GM12878 (cell line): ENCODE measurements around the gene EPX. TPM values are rescaled to one million over a fixed set of nuclear protein-coding genes. Genes with fewer than 3 reads are reported as not detected.

Experiments
- ATAC-seq: fragments of 200-7000 bp; cut with Tn5 transposase; 3 replicates; pipeline ENCODE4 v1.9.1; 2020; ENCODE audit warnings: mild to moderate bottlenecking, moderate library complexity
- BruUV-seq: library from RNA; stranded (reverse); fragments of 400-500 nt; replicated peaks from 2 replicates; lab custom pipeline; 2021; lab: Mats Ljungman, UMichigan
- CTCF ChIA-PET: fragments of 300-600 bp; sonication (Branson Sonifier 250); formaldehyde crosslinking; extraction: SDS; loops from one replicate; lab custom pipeline; 2021; ENCODE audit warnings: inconsistent platforms; lab: Yijun Ruan, JAX
- POLR2A ChIA-PET: fragments of 350-600 bp; formaldehyde crosslinking; extraction: SDS; loops from one replicate; lab custom pipeline; 2021; ENCODE audit warnings: inconsistent platforms; lab: Charles Lee
- RAD21 ChIA-PET: fragments of 300-600 bp; sonication (Branson Sonifier 250); formaldehyde crosslinking; loops from one replicate; lab custom pipeline; 2023; ENCODE audit warnings: antibody characterized with exemption; ENCODE audit not compliant: unreplicated experiment; lab: Charles Lee
- SMC1A ChIA-PET: fragments of 300-600 bp; sonication (Branson Sonifier 250); formaldehyde crosslinking; loops from one replicate; lab custom pipeline; 2023; ENCODE audit not compliant: unreplicated experiment, uncharacterized antibody; lab: Charles Lee
- DNase-seq: peaks from one replicate; pipeline ENCODE4 v3.0.0-alpha.2; 2011; ENCODE audit warnings: low read depth, low spot score
- FAIRE-seq: peaks from 3 replicates; lab custom pipeline; 2011; peaks lifted over from hg19 to GRCh38; lab: Jason Lieb, UNC
- H2AFZ ChIP-seq: 2 replicates; pipeline ENCODE4 v1.6.0; 2011; ENCODE audit warnings: low read depth, low read length, control low read depth; ENCODE audit not compliant: control insufficient read depth
- H3K27ac ChIP-seq: 2 replicates; pipeline ENCODE4 v1.5.1; 2011; ENCODE audit warnings: control low read depth; ENCODE audit not compliant: control insufficient read depth, insufficient read depth
- H3K27me3 ChIP-seq, 2 experiments: replicated peaks in 1 of 2; 2 replicates each; pipeline versions ENCODE4 v1.6.0 to v1.6.1; 2011; ENCODE audit warnings: low read length in 1 of 2; ENCODE audit not compliant: control insufficient read depth in 2 of 2, insufficient read depth in 2 of 2
- H3K36me3 ChIP-seq, 2 experiments: 2 replicates each; pipeline ENCODE4 v1.5.1; 2011; ENCODE audit warnings: low read length in 1 of 2; ENCODE audit not compliant: control insufficient read depth in 2 of 2, insufficient read depth in 2 of 2
- H3K4me1 ChIP-seq: 2 replicates; pipeline ENCODE4 v1.6.1; 2011; ENCODE audit warnings: mild to moderate bottlenecking, low read length, moderate library complexity, mixed read lengths; ENCODE audit not compliant: control insufficient read depth, insufficient read depth
- H3K4me2 ChIP-seq: 2 replicates; pipeline ENCODE4 v1.6.0; 2011; ENCODE audit warnings: control low read depth; ENCODE audit not compliant: control insufficient read depth, insufficient read depth
- H3K4me3 ChIP-seq: fragments of 200-600 bp; sonication (generic); 2 replicates; pipeline ENCODE4 v1.5.1; 2016
- H3K79me2 ChIP-seq: 2 replicates; pipeline ENCODE4 v1.6.0; 2011; ENCODE audit warnings: low read length; ENCODE audit not compliant: control insufficient read depth, insufficient read depth
- H3K9ac ChIP-seq: 2 replicates; pipeline ENCODE4 v1.8.0; 2011; ENCODE audit warnings: low read length, control low read depth, mixed read lengths; ENCODE audit not compliant: control insufficient read depth, insufficient read depth
- H3K9me3 ChIP-seq: replicated peaks from 3 replicates; pipeline ENCODE4 v1.5.1; 2011; ENCODE audit warnings: mild to moderate bottlenecking, low read length; ENCODE audit not compliant: control insufficient read depth, insufficient read depth
- H4K20me1 ChIP-seq: 2 replicates; pipeline ENCODE4 v1.6.0; 2011; ENCODE audit not compliant: control insufficient read depth, insufficient read depth
- SMC3 ChIP-seq: IDR thresholded peaks from 2 replicates; pipeline ENCODE4 v1.6.1; 2011; ENCODE audit warnings: low read length, improper control_type of control experiment, borderline replicate concordance
- SPI1 ChIP-seq: IDR thresholded peaks from 2 replicates; pipeline ENCODE4 v1.6.1; 2011; ENCODE audit warnings: low read depth, mild to moderate bottlenecking, low read length, moderate library complexity, borderline replicate concordance; ENCODE audit not compliant: insufficient read depth
- USF1 ChIP-seq: IDR thresholded peaks from 2 replicates; pipeline ENCODE4 v1.6.1; 2011; ENCODE audit warnings: borderline replicate concordance, low read depth, mild to moderate bottlenecking, moderate library complexity, mixed read lengths, low read length; ENCODE audit not compliant: insufficient read depth; ENCODE audit errors: extremely low read length
- WGBS: methylation state at CpG from one replicate; pipeline ENCODE4 v1.1.6; 2016; ENCODE audit warnings: low lambda C conversion rate; ENCODE audit not compliant: insufficient replicate concordance, insufficient coverage; ENCODE audit errors: missing lambda C conversion rate; 5-methylcytosine and 5-hydroxymethylcytosine counted together
- in situ Hi-C: fragments of 300-500 bp; cut with MboI; formaldehyde crosslinking; loops from 9 replicates; pipeline ENCODE4 v1.14.3; 2018; ENCODE audit warnings: mixed read lengths
- intact Hi-C: fragments of 100-400 bp; cut with micrococcal nuclease; formaldehyde crosslinking; loops from one replicate; pipeline ENCODE4 v1.14.2; 2022; ENCODE audit not compliant: unreplicated experiment
- polyA plus RNA-seq, 11 experiments: library from polyadenylated mRNA; depleted of rRNA in 4 of 11; unstranded in 6 of 11; stranded (reverse) in 5 of 11; fragments of >200 nt; fragmentation: Nextera tagmentation in 4 of 11; fragmentation: Illumina TruSeq in 1 of 11; extraction: Ambion mirVana in 4 of 11; extraction: Trizol in 1 of 11; gene quantifications; 1 replicate in 1 of 11; 2 replicates in 10 of 11; pipeline versions ENCODE4 v1.2.1 to v1.2.3, GENCODE V29; 2011 to 2016; ENCODE audit warnings: inconsistent platforms in 2 of 11, missing spikeins in 2 of 11, low read depth in 1 of 11
- total RNA-seq, 4 experiments: library from RNA; depleted of rRNA in 3 of 4; stranded (reverse); fragments of >200 nt in 3 of 4; fragmentation: Illumina TruSeq in 1 of 4; extraction: Trizol in 1 of 4; gene quantifications; 2 replicates each; pipeline versions ENCODE4 v1.2.1 to v1.2.3, GENCODE V29; 2013 to 2021
- TF ChIP-seq, protein P1 (sequence below): fragments of 450-650 bp; IDR thresholded peaks from 2 replicates; pipeline ENCODE4 v1.6.1; 2016; ENCODE audit warnings: mild to moderate bottlenecking
- TF ChIP-seq, protein P2 (sequence below), 3 experiments: IDR thresholded peaks in 2 of 3; conservative IDR thresholded peaks in 1 of 3; 2 replicates each; pipeline ENCODE4 v1.5.1; 2011; ENCODE audit warnings: low read depth in 3 of 3, low read length in 3 of 3, mild to moderate bottlenecking in 3 of 3, control low read depth in 2 of 3, moderate library complexity in 2 of 3, inconsistent platforms in 1 of 3, mixed read lengths in 1 of 3; ENCODE audit not compliant: control insufficient read depth in 2 of 3, insufficient read depth in 1 of 3; ENCODE audit errors: extremely low read depth in 1 of 3

The EPX gene
- total and polyA plus RNA-seq, 10 of the 15 experiments (the other 5 are each of a cell fraction or from before 2014, with no cell fraction given): 0.03 TPM; not detected in 9

DNA sequence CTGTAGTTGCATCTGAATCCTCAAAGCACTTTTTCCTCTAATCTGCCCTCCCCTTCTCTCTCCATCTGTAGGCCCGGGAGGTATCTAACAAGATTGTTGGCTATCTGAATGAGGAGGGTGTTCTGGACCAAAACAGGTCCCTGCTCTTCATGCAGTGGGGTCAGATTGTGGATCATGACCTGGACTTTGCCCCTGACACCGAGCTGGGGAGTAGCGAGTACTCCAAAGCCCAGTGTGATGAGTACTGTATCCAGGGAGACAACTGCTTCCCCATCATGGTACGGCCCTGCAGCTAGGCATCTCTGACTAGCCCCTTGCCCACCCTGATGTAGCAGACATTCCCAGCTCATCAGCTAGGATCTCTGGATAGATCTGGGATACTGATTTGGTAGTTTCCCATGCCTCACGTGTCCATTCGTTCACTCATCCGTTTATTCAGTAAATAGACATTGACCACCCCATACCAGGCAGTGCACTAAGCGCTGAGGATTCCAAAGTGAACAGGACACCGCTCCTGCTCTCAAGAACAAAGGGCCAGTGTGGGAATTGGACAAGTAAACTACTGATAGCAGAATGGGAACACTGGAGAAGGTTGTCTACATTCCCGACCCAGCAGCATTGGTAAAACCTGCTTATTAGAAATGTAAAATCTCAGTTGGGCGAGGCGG lies 58.0 kb downstream of the EPX start (continued):
- TF ChIP-seq, protein P1, sequence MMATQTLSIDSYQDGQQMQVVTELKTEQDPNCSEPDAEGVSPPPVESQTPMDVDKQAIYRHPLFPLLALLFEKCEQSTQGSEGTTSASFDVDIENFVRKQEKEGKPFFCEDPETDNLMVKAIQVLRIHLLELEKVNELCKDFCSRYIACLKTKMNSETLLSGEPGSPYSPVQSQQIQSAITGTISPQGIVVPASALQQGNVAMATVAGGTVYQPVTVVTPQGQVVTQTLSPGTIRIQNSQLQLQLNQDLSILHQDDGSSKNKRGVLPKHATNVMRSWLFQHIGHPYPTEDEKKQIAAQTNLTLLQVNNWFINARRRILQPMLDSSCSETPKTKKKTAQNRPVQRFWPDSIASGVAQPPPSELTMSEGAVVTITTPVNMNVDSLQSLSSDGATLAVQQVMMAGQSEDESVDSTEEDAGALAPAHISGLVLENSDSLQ: no peak
- TF ChIP-seq SPI1: no peak
- TF ChIP-seq, protein P2, sequence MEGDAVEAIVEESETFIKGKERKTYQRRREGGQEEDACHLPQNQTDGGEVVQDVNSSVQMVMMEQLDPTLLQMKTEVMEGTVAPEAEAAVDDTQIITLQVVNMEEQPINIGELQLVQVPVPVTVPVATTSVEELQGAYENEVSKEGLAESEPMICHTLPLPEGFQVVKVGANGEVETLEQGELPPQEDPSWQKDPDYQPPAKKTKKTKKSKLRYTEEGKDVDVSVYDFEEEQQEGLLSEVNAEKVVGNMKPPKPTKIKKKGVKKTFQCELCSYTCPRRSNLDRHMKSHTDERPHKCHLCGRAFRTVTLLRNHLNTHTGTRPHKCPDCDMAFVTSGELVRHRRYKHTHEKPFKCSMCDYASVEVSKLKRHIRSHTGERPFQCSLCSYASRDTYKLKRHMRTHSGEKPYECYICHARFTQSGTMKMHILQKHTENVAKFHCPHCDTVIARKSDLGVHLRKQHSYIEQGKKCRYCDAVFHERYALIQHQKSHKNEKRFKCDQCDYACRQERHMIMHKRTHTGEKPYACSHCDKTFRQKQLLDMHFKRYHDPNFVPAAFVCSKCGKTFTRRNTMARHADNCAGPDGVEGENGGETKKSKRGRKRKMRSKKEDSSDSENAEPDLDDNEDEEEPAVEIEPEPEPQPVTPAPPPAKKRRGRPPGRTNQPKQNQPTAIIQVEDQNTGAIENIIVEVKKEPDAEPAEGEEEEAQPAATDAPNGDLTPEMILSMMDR (IDR thresholded peaks at IDR 0.05 in 2 of 3, conservative IDR thresholded peaks at IDR 0.05 in 1 of 3; ENCODE audit: control insufficient read depth in 2 of 3, extremely low read depth in 1 of 3, insufficient read depth in 1 of 3, low read depth in 3 of 3, low read length in 3 of 3): no peak

DNA sequence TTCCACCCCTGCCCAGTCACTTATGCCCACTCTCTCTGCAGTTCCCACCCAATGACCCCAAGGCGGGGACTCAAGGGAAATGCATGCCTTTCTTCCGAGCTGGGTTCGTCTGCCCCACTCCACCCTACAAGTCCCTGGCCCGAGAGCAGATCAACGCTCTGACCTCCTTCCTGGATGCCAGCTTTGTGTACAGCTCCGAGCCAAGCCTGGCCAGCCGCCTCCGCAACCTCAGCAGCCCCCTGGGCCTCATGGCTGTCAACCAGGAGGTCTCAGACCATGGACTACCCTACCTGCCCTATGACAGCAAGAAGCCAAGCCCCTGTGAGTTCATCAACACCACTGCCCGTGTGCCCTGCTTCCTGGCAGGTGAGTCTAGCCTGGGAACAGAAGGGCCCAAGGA lies 59.6 kb downstream of the EPX start:
- SMC1A ChIA-PET: interaction anchor here (1.0 kb wide), 1 partner anchor 181 kb away, joined by 4 read pairs; no protein-coding TSS in a partner anchor
- intact Hi-C loops (no loop called here), in situ Hi-C loops (no loop called here)
- DNase-seq: no peak
- H3K4me2 ChIP-seq: no peak overlapping the region
- RAD21 ChIA-PET: interaction anchor here (0.8 kb wide), 1 partner anchor 143 kb away, joined by 3 read pairs; no protein-coding TSS in a partner anchor
- no TSS peak for BruUV-seq
- CTCF ChIA-PET: interaction anchor here (1.1 to 6.2 kb wide), 5 partner anchors 15 to 195 kb away, joined by 3 to 78 read pairs (median 19); partner anchors contain the start of gene LPO
- H4K20me1 ChIP-seq: no peaks in the 10 kb centered on the region
- H3K4me1 ChIP-seq: peaks cover 6% of the 10 kb centered on the region
- 55% methylated on average over 9 of the region's 9 CpGs for WGBS
- H3K27me3 ChIP-seq: no peaks in the 10 kb centered on the region; a peak in 2 of 4 replicates
- H3K9ac ChIP-seq: no peak overlapping the region
- TF ChIP-seq USF1 (no peak), SMC3 (no peak)
- ATAC-seq: no peak
- H3K79me2 ChIP-seq: no peaks in the 10 kb centered on the region
- H2AFZ ChIP-seq: no peak overlapping the region
- no peak overlapping the region for H3K27ac ChIP-seq
- POLR2A ChIA-PET: no interaction called here
- no peaks in the 10 kb centered on the region for H3K36me3 ChIP-seq
- H3K4me3 ChIP-seq: no peak overlapping the region
- no peaks in the 10 kb centered on the region for H3K9me3 ChIP-seq
- no peak for FAIRE-seq
